HG03135 (cell line): ENCODE data around the gene SLC6A2.

Experiments used
- ATAC-seq: cut with Tn5 transposase; IDR thresholded peaks from one replicate; pipeline ENCODE4 v1.9.1; 2021; ENCODE audit warnings: mild to moderate bottlenecking, moderate library complexity; ENCODE audit not compliant: unreplicated experiment

SLC6A2 gene

DNA sequence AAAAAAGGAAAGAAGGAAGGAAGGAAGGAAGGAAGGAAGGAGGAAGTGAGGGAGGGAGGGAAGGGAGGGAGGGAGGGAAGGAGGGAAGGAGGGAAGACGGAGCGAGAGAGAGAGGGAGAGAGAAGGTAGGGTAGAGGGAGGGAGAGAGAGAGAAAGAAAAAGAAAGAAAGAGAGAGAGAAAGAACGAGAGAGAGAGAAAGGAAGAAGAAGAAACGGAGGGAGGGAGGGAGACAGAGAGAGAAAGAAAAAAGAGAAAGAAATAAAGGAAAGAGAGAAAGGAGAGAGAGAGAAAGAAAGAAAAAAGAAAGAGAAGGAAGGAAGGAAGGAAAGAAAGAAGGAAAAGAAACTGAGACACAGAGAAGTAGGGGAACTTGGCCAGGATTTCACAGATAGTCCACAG is 8.4 kb upstream of the SLC6A2 start:
- no peak for ATAC-seq

DNA sequence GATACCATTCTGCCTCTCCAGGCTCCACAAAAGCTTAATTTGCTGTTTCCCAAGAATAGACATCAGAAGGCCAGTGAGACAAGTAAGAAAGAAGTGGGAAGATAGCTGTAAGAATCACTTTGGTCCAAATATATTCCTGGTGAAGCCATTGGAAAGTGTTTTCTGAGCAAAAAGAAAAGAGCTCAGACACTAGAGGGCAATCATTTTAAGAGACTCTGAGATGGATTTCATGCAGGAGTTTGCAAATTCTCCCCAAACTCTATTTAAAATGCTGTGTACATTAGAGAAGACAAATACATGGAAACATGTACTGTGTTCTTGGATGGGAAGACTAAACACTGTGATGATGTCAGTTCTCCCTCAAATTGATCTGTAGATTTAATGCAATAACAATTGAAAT is 8.0 kb upstream of the SLC6A2 start:
- no peak for ATAC-seq

GRCh38 chr16:55651841-55652824 is 3.7 kb upstream of the SLC6A2 start:
- no peak for ATAC-seq

DNA sequence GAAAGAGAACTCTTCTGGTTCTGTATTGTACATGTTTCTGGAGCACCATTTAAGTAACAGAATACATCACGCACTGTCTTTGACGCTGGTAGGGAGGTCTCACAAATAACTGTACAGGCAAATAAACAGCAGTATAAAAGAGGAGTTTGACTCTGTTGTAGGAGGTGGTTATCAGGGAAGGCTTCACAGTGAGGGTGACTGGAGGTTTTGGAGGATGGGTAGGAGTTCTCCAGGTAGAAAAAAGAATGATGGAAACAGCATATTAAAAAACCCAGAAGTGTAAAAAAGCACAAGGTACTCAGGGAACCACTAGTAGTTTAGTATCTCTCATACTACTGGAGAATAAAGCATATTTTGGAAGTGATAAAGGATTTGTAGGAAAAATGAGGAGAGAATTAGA is 2.7 kb upstream of the SLC6A2 start:
- no peak for ATAC-seq

DNA sequence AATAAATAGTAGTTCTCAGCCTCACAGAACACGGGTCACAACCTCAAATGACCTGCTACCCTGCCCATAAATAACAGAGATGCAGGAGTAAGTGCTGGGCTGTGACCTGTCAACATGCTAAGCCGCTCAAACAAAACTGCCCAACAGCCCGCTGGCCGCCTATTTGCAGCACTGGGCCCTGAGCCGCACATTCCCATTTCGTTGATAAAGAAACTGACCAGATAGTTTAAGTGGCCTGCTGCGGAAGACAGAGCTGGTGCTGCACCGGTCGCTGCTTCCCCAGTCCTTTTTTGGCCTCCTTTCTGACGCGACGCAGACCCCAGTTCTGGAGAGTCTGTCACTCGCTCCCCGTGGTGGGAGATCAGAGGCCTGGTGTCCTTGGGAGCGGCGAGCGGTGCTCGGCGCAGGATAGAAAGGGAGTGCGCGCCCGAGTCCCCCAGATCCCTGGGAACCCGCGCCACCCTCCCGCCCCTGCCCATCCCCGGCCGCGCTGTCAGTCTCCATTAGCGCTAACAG is 349 bp upstream of the SLC6A2 start:
- ATAC-seq = no peak

DNA sequence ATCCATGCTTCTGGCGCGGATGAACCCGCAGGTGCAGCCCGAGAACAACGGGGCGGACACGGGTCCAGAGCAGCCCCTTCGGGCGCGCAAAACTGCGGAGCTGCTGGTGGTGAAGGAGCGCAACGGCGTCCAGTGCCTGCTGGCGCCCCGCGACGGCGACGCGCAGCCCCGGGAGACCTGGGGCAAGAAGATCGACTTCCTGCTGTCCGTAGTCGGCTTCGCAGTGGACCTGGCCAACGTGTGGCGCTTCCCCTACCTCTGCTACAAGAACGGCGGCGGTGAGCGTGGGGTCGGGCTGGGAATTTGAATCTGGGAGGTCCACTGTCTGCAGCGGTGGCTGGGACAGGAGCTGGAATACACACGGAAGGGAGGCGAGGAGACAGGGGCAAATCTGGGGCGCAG is 904 bp downstream of the SLC6A2 start:
- no peak for ATAC-seq

DNA sequence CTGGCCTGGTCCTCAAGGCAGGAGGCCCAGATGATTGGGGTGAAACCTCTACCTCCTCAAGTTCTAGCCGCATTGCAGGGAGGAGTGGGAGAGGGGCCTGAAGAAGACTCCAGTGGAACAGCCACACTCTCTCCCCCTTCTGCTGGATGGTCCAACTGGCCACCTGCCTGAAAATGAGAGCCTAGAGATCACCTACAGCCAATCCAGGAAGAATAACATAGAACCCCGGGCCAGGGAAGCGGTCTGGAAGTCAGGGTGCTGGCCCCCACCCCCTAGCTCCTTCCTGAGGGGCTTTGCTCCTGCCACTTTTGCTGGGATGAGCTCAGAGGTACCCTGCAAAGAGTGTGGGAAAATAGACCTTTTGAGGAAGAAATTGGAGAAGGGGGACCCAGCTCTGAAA is 1.8 kb downstream of the SLC6A2 start:
- no peak for ATAC-seq

DNA sequence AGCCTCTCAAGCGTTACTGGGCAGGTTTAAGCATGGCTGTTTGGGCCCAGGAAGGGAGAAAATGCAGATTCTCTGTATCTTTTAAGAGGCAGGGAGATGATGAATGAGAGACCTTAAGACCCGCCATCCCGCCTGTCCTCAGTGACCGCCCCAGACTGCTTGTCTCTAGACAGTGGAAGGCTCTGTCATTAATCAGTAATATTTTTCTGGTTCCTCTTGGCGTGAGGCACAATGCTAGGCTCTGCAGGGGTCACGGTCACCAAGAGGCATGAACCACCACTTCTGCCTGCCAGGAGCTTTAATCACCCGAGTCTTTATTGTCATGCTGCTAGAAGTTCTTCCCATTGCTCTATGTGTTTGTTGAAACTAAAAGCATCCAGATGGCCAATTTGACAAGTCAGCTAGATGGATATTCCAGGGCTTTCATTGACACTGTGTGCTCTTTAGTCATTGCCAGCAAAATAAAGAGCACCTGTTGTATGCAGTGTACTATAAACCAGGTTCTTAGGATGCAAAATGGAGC is 3.2 kb downstream of the SLC6A2 start:
- no peak for ATAC-seq

GRCh38 chr16:55660026-55660425 is 4.2 kb downstream of the SLC6A2 start:
- ATAC-seq = no peak

DNA sequence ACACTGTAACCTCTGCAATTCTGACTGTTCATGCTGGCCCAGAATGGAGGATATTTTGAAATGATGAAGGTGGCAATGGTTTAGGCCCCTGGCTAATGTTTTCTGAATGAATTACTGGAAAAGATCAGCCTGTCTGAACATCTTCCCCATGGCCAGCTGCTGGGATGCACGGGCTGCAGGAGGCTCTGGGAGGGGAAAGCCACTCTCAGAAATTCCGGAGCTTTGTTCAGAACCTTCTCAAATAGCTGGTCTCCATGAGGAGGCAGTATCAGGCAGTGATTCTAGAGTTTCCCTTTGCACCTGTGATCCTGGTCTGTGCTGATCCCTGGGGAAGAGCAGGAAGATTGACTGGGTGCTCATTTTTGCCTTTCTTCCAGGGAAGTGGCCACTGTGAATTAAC is 5.0 kb downstream of the SLC6A2 start:
- ATAC-seq = no peak

DNA sequence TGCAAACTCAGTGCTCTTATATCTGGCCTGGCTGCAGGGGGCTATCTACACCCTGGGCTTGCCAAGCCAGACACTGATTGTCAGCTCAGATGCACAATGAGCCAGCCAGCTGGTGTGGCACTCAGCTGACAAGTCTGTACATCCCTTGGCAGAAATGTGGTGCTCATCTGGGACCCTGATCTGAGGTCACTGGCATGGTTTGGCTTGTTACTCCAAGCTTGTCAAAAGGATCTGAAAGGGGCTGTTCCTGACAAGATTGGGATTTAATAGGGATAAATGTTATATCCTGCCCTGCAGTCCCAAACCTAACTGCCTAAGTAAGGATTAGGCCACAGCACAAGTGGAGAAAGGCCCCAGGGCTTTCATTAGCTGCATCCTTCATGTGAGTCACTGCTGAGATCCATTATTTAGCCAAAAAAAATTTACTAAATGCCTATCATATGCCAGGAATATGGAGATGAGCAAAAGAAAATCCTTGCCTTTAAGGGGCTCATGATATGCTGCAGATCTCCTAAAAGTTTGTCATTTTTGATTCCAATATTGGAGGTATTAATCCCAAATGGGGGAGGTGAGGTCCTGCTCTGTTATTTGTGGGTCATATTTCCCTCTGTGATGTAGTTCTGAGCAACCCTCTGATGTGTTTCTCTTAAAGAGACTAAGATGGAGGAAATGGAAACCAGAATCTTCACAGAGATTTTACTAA is 6.3 kb downstream of the SLC6A2 start:
- ATAC-seq = no peak

DNA sequence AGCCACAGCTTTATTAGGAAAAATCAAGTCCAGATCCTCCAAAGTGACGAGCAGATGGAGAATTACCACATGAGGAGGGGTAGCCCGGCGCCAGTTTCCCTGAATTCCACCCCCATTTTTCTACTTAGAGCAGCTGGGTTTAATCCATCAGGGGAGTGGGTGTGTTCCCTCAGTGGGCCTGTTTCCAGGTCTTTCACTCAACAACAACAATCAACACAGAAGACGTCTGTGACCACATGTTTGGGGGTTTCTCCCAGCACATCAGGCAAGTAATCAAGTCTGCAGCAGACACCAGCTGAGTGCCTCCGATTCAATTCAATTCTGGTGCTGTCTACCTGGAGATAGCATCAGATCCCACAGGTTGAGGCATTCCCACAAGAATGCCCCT is 6.8 kb downstream of the SLC6A2 start:
- ATAC-seq = no peak

DNA sequence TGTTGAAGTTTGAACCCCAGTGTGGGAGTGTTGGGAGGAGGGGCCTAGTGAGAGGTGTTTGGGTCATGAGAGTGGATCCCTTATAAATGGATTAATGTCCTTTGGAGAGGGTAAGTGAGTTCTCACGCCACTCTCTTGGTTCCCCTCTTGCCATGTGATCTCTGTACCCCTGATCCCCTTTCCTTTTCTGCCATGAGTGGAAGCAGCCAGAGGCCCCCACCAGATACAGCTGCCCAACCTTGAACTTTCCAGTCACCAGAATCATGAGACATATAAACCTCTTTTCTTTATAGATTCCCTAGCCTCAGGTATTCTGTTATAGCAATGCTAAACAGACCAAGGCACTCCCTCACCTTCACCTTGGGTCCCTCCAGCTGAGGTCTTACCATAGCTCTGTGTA is 7.4 kb downstream of the SLC6A2 start:
- ATAC-seq = no peak

DNA sequence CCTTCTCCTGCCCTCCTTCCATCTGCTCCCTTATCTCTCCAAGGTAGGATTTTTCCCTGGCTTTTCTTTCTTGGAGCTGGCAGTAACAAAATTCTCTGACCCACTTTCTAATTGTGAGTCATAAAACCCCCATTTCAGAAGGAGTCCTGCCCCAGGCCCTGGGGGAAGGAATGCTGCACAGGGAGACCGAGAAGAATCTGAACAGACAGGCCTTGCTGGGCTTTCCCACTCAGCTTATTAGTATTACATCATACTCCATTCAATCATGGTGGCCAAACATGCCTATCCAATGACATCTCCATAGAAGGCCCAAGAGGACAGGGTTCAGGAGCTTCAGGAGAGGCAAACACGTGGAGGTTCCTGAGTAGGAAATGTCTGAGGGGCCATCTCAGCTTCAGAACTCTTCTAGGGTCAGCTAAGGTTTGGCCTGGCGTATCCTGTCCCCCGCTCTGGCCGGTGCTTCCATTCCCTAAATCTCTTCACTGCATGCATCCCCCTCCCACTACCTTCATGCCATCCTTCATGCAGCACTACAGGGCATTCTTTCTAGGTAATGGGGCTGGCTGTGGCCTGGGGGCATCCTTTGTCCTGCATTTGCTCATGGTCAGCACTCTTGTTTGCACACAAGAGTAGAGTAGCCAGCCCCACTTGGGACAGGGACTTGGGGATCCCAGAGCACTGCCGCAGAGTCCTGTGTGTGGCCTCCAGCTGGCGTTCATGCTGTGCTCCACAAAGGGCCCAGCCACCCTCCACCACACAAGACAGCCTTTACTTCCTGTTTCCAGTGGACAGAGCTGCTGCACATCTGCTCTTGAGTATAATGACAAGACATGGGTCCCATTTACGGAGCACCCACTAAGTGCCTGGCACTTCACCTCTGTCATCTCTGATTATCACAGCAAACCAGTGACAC is 8.2 kb downstream of the SLC6A2 start:
- no peak for ATAC-seq

DNA sequence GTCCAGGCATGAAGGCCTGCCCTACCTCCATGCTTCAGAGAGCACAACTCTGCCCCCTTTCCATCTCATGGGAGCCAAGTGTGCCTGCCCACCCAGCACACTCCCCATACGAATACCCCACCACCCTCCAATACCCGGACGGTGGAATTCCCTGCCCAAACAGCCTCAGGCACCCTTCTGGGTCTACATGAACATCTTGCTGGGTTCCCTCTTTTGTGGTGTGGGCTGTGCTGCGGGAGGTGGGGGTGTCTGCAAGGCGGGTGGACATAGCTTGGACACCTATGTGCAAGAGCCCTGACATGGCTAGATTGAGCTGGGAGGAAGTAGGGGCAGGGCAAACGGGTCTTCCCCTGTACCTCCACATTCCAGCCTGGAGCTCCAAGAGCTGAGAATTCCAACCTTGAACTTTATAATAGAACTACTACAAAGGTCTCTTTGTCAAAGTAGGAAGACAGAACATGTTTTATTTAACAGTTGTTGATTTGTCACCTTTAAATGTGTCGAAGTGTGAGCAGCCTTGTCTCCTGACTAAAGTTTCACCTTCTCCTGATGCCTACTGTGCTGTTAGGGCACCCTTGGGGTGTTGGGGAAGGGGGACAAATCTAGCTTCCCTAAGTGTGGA is 9.1 kb downstream of the SLC6A2 start:
- ATAC-seq = no peak

- ATAC-seq = no peak
These were observed 9.7 kb downstream of the SLC6A2 start for GRCh38 chr16:55665511-55665910.

DNA sequence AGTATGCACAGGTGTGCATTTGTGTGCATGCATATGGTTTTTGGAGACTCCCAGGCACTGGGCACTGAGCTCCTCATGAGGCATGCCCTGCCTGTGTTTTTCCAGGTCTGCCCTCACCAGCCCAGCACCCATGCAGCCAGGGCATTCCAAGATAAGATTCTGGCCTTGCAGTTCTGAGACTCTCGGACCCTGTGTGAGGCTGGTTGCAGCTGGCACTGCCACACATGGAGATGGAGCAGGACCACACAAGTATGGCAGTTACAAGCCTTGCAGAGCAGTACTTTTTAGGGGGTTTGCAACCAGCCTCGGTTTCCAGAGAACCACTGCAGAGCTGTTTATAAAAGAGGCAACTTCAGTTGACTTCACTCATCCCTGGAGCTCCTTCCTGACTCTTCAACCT is 10.2 kb downstream of the SLC6A2 start:
- ATAC-seq = no peak

- ATAC-seq = no peak
These were observed 12.0 kb downstream of the SLC6A2 start for GRCh38 chr16:55667753-55668152.

GRCh38 chr16:55668340-55669281 is 12.8 kb downstream of the SLC6A2 start:
- no peak for ATAC-seq
